ENCODE results near the gene ACE2.

ACE2 gene

GRCh38 chrX:15643786-15644559, 43.2 kb upstream of the ACE2 start:
- TF ChIP-seq CTCF (IDR thresholded peaks at IDR 0.05; ENCODE audit: insufficient read depth, low read length, poor library complexity, severe bottlenecking), result no peak
- Histone ChIP-seq H3K27me3 (replicated peaks; ENCODE audit: control insufficient read depth, insufficient read depth, low read length) (no peaks in the 10 kb centered on the region), H3K36me3 (ENCODE audit: control insufficient read depth, insufficient read depth, low read length) (no peaks in the 10 kb centered on the region), H3K4me3 (replicated peaks; ENCODE audit: low read depth, low read length) (no peak overlapping the region)
- DNase-seq (ENCODE audit: extremely low read depth, insufficient read length), result no peak

- Histone ChIP-seq H3K4me3 (replicated peaks; ENCODE audit: low read depth, low read length) (no peak overlapping the region), H3K27me3 (replicated peaks; ENCODE audit: control insufficient read depth, insufficient read depth, low read length) (no peaks in the 10 kb centered on the region; the same call in 1 of the 2 replicates), H3K36me3 (ENCODE audit: control insufficient read depth, insufficient read depth, low read length) (no peaks in the 10 kb centered on the region)
- DNase-seq (ENCODE audit: extremely low read depth, insufficient read length), result no peak
- TF ChIP-seq CTCF (IDR thresholded peaks at IDR 0.05; ENCODE audit: insufficient read depth, low read length, poor library complexity, severe bottlenecking), result no peak
Measured at GRCh38 chrX:15631637-15632036, 30.9 kb upstream of the ACE2 start.

- Histone ChIP-seq H3K36me3 (ENCODE audit: control insufficient read depth, insufficient read depth, low read length) (no peaks in the 10 kb centered on the region), H3K27me3 (replicated peaks; ENCODE audit: control insufficient read depth, insufficient read depth, low read length) (no peaks in the 10 kb centered on the region), H3K4me3 (replicated peaks; ENCODE audit: low read depth, low read length) (no peak overlapping the region)
- no peak for TF ChIP-seq CTCF (IDR thresholded peaks at IDR 0.05; ENCODE audit: insufficient read depth, low read length, poor library complexity, severe bottlenecking)
- no peak for DNase-seq (ENCODE audit: extremely low read depth, insufficient read length)
Measured at GRCh38 chrX:15623054-15623453, 22.3 kb upstream of the ACE2 start.

GRCh38 chrX:15619053-15619755, 18.4 kb upstream of the ACE2 start:
- no peaks in the 10 kb centered on the region; the same call in 1 of the 2 replicates for H3K27me3 ChIP-seq (replicated peaks; ENCODE audit: control insufficient read depth, insufficient read depth, low read length)
- no peak overlapping the region for H3K4me3 ChIP-seq (replicated peaks; ENCODE audit: low read depth, low read length)
- no peaks in the 10 kb centered on the region for H3K36me3 ChIP-seq (ENCODE audit: control insufficient read depth, insufficient read depth, low read length)
- no peak for DNase-seq (ENCODE audit: extremely low read depth, insufficient read length)
- TF ChIP-seq CTCF (IDR thresholded peaks at IDR 0.05; ENCODE audit: insufficient read depth, low read length, poor library complexity, severe bottlenecking), result no peak

- no peak overlapping the region for H3K4me3 ChIP-seq (replicated peaks; ENCODE audit: low read depth, low read length)
- TF ChIP-seq CTCF (IDR thresholded peaks at IDR 0.05; ENCODE audit: insufficient read depth, low read length, poor library complexity, severe bottlenecking), result no peak
- H3K27me3 ChIP-seq (replicated peaks; ENCODE audit: control insufficient read depth, insufficient read depth, low read length), result no peaks in the 10 kb centered on the region; the same call in 1 of the 2 replicates
- no peaks in the 10 kb centered on the region for H3K36me3 ChIP-seq (ENCODE audit: control insufficient read depth, insufficient read depth, low read length)
- no peak for DNase-seq (ENCODE audit: extremely low read depth, insufficient read length)
Measured at GRCh38 chrX:15617111-15617510, 16.4 kb upstream of the ACE2 start.

All from GM06990 (cell line).